GM23338 (cell line): ENCODE measurements around the gene IRF5.

ENCODE experiments used
- CREB1 ChIP-seq: fragments of 250-450 bp; sonication (Bioruptor Pico); IDR thresholded peaks from 2 replicates; pipeline ENCODE4 v1.5.0; 2020; ENCODE audit warnings: low read depth, mild to moderate bottlenecking, moderate library complexity
- CTCF ChIP-seq, 2 experiments: fragments of 200-600 bp in 1 of 2; sonication (generic) in 1 of 2; conservative IDR thresholded peaks; 2 replicates each; pipeline versions ENCODE4 v1.5.1 to v1.6.1; 2016 to 2017; ENCODE audit warnings: antibody characterized with exemption in 2 of 2, low read depth in 2 of 2, mild to moderate bottlenecking in 2 of 2, moderate library complexity in 1 of 2
- EZH2 ChIP-seq: fragments of 200-600 bp; sonication (generic); IDR thresholded peaks from one replicate; pipeline ENCODE4 v1.8.0; 2017; ENCODE audit warnings: antibody characterized with exemption, mild to moderate bottlenecking, low read depth; ENCODE audit not compliant: unreplicated experiment
- TF ChIP-seq, protein P1 (sequence below): IDR thresholded peaks from one replicate; pipeline ENCODE4 v1.6.1; 2018; ENCODE audit warnings: antibody characterized with exemption; ENCODE audit not compliant: unreplicated experiment

- TF ChIP-seq CTCF (conservative IDR thresholded peaks at IDR 0.05; ENCODE audit: low read depth in 2 of 2): no peak
- TF ChIP-seq EZH2: no peak
- TF ChIP-seq, protein P1, sequence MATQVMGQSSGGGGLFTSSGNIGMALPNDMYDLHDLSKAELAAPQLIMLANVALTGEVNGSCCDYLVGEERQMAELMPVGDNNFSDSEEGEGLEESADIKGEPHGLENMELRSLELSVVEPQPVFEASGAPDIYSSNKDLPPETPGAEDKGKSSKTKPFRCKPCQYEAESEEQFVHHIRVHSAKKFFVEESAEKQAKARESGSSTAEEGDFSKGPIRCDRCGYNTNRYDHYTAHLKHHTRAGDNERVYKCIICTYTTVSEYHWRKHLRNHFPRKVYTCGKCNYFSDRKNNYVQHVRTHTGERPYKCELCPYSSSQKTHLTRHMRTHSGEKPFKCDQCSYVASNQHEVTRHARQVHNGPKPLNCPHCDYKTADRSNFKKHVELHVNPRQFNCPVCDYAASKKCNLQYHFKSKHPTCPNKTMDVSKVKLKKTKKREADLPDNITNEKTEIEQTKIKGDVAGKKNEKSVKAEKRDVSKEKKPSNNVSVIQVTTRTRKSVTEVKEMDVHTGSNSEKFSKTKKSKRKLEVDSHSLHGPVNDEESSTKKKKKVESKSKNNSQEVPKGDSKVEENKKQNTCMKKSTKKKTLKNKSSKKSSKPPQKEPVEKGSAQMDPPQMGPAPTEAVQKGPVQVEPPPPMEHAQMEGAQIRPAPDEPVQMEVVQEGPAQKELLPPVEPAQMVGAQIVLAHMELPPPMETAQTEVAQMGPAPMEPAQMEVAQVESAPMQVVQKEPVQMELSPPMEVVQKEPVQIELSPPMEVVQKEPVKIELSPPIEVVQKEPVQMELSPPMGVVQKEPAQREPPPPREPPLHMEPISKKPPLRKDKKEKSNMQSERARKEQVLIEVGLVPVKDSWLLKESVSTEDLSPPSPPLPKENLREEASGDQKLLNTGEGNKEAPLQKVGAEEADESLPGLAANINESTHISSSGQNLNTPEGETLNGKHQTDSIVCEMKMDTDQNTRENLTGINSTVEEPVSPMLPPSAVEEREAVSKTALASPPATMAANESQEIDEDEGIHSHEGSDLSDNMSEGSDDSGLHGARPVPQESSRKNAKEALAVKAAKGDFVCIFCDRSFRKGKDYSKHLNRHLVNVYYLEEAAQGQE: no peak
- no peak for TF ChIP-seq CREB1 (CRISPR knock-in tag)
Measured at GRCh38 chr7:128945668-128946366, 8.1 kb downstream of the IRF5 start.
